Glutamatergic neuron (in vitro differentiated cells): ENCODE measurements around the gene TEAD3. TPM values are rescaled to one million over a fixed set of nuclear protein-coding genes. Genes with fewer than 3 reads are reported as not detected.

Source experiments
- DNase-seq: peaks from one replicate; pipeline ENCODE4 v3.0.0; 2022
- H3K27ac Mint-ChIP-seq: one replicate; pipeline ENCODE4 v1.8.0; 2020; ENCODE audit warnings: mild to moderate bottlenecking, mixed read lengths, inconsistent platforms; ENCODE audit not compliant: unreplicated experiment
- H3K27me3 Mint-ChIP-seq: one replicate; pipeline ENCODE4 v1.8.0; 2020; ENCODE audit warnings: mild to moderate bottlenecking, moderate library complexity, mixed read lengths, inconsistent platforms; ENCODE audit not compliant: unreplicated experiment
- H3K36me3 Mint-ChIP-seq: one replicate; pipeline ENCODE4 v1.8.0; 2020; ENCODE audit warnings: mild to moderate bottlenecking, mixed read lengths, inconsistent platforms; ENCODE audit not compliant: unreplicated experiment
- H3K4me1 Mint-ChIP-seq: one replicate; pipeline ENCODE4 v1.8.0; 2020; ENCODE audit warnings: mild to moderate bottlenecking, low read depth, mixed read lengths, inconsistent platforms; ENCODE audit not compliant: unreplicated experiment
- H3K4me3 Mint-ChIP-seq: one replicate; pipeline ENCODE4 v1.8.0; 2020; ENCODE audit warnings: mild to moderate bottlenecking, mixed read lengths, inconsistent platforms; ENCODE audit not compliant: unreplicated experiment
- H3K9me3 Mint-ChIP-seq: one replicate; pipeline ENCODE4 v1.8.0; 2020; ENCODE audit warnings: mild to moderate bottlenecking, moderate library complexity, mixed read lengths, inconsistent platforms; ENCODE audit not compliant: unreplicated experiment
- CTCF ChIP-seq: fragments of 200-600 bp; sonication (generic); IDR thresholded peaks from one replicate; pipeline ENCODE4 v1.5.0; 2021; ENCODE audit not compliant: partially characterized antibody, unreplicated experiment
- total RNA-seq: library from RNA; stranded (reverse); fragmentation: NEBNext Ultra II Directional; extraction: Animal tissue kit (Norgen Biotek cat#: 25700); gene quantifications from one replicate; pipeline ENCODE4 v1.2.1, GENCODE V29; 2021; ENCODE audit not compliant: unreplicated experiment

Gene TEAD3
- total RNA-seq, 1 donor from 2014 or later = 50.0 TPM

- TF ChIP-seq CTCF = peak; percentile 99
- DNase-seq = peak; percentile 89
- Mint-ChIP-seq H3K9me3 (no peaks in the 10 kb centered on the region), H3K36me3 (no peaks in the 10 kb centered on the region), H3K27ac (no peak overlapping the region), H3K4me3 (no peak overlapping the region), H3K4me1 (peaks cover 2% of the 10 kb centered on the region), H3K27me3 (peaks cover 4% of the 10 kb centered on the region)
Measured at GRCh38 chr6:35522660-35523658, 26.1 kb upstream of the TEAD3 start.

GRCh38 chr6:35522151-35522550, 25.3 kb upstream of the TEAD3 start:
- H3K4me1 Mint-ChIP-seq = peaks cover 2% of the 10 kb centered on the region
- peaks cover 4% of the 10 kb centered on the region for H3K27me3 Mint-ChIP-seq
- no peak for DNase-seq
- H3K9me3 Mint-ChIP-seq = no peaks in the 10 kb centered on the region
- no peak for TF ChIP-seq CTCF
- no peaks in the 10 kb centered on the region for H3K36me3 Mint-ChIP-seq
- no peak overlapping the region for H3K4me3 Mint-ChIP-seq
- H3K27ac Mint-ChIP-seq = no peak overlapping the region

- peaks cover 2% of the 10 kb centered on the region for H3K27me3 Mint-ChIP-seq
- no peaks in the 10 kb centered on the region for H3K9me3 Mint-ChIP-seq
- no peak for TF ChIP-seq CTCF
- peaks cover 2% of the 10 kb centered on the region for H3K4me1 Mint-ChIP-seq
- H3K36me3 Mint-ChIP-seq = no peaks in the 10 kb centered on the region
- H3K27ac Mint-ChIP-seq = no peak overlapping the region
- no peak overlapping the region for H3K4me3 Mint-ChIP-seq
- no peak for DNase-seq
Measured at GRCh38 chr6:35521235-35521634, 24.4 kb upstream of the TEAD3 start.

GRCh38 chr6:35519313-35520015, 22.6 kb upstream of the TEAD3 start:
- H3K4me1 Mint-ChIP-seq = peaks cover 2% of the 10 kb centered on the region
- no peak for DNase-seq
- H3K9me3 Mint-ChIP-seq = no peaks in the 10 kb centered on the region
- no peaks in the 10 kb centered on the region for H3K36me3 Mint-ChIP-seq
- H3K4me3 Mint-ChIP-seq = no peak overlapping the region
- TF ChIP-seq CTCF = no peak
- H3K27ac Mint-ChIP-seq = no peak overlapping the region
- peaks cover under 1% of the 10 kb centered on the region for H3K27me3 Mint-ChIP-seq
